ENCODE measurements around the gene FBF1. TPM values are rescaled to one million over a fixed set of nuclear protein-coding genes. Genes with fewer than 3 reads are reported as not detected.

FBF1 gene
- total RNA-seq, 1 experiment from 2014 or later, result 22.8 TPM

GRCh38 chr17:75877752-75878173 is 63.1 kb downstream of the FBF1 start:
- Histone ChIP-seq H3K9me2 (ENCODE audit: insufficient read depth) (no peaks in the 10 kb centered on the region), H4K20me1 (ENCODE audit: insufficient read depth) (no peaks in the 10 kb centered on the region), H3K4me1 (ENCODE audit: control insufficient read depth in 1 of 2, insufficient read depth in 2 of 2, low read length in 2 of 2) (peaks cover 44 to 62% of the 10 kb centered on the region in 2 experiments), H3K9ac (ENCODE audit: low read length) (peak overlapping the region; percentile 96), H3K4me3 (replicated peaks in 1 of 2; ENCODE audit: low read depth in 1 of 2, low read length in 2 of 2) (peak overlapping the region; percentile 69 to 81), H2AFZ (ENCODE audit: low read depth, low read length, poor library complexity, severe bottlenecking) (no peak overlapping the region), H3K36me3 (ENCODE audit: control insufficient read depth in 1 of 2, insufficient read depth in 2 of 2, low read length in 2 of 2) (peaks cover 0 to 4% of the 10 kb centered on the region in 2 experiments; a peak in 1 of 4 replicates), H3K9me3 (ENCODE audit: control insufficient read depth in 1 of 2, insufficient read depth in 1 of 2, low read depth in 1 of 2, low read length in 2 of 2) (no peaks in the 10 kb centered on the region), H3K79me2 (ENCODE audit: insufficient read depth, low read length) (peaks cover 27% of the 10 kb centered on the region), H3K4me2 (ENCODE audit: low read length) (peak overlapping the region; percentile 96), H3K27ac (ENCODE audit: low read depth, low read length) (peak overlapping the region; percentile 99), H3K27me3 (ENCODE audit: insufficient read depth, low read length) (no peaks in the 10 kb centered on the region)
- RAD21 ChIA-PET (ENCODE audit: low non-redundant PET in 1 of 2, low total read pairs in 2 of 2, uncharacterized antibody in 2 of 2, unreplicated experiment in 2 of 2), result interaction anchor here in 1 of 2 experiments (0.6 to 0.8 kb wide), 2 partner anchors 13 to 19 kb away, joined by 4 read pairs; partner anchors contain the start of gene TRIM65
- intact Hi-C loops (cut with micrococcal nuclease), result loop anchor here (1.0 to 5.0 kb wide), 2 partner anchors 22 to 100 kb away; partner anchors contain the start of gene WBP2
- CTCF ChIA-PET, result interaction anchor here (0.6 to 6.3 kb wide), 14 partner anchors 10 to 276 kb away, joined by 3 to 57 read pairs (median 4); partner anchors contain the start of genes CDK3, MRPL38, TRIM65 and WBP2
- DNase-seq (ENCODE audit: low read depth, low spot score) (no peak), ATAC-seq (peak; percentile 49)
- no TSS peak for BruUV-seq (replicated peaks)
- TF ChIP-seq, protein P1, sequence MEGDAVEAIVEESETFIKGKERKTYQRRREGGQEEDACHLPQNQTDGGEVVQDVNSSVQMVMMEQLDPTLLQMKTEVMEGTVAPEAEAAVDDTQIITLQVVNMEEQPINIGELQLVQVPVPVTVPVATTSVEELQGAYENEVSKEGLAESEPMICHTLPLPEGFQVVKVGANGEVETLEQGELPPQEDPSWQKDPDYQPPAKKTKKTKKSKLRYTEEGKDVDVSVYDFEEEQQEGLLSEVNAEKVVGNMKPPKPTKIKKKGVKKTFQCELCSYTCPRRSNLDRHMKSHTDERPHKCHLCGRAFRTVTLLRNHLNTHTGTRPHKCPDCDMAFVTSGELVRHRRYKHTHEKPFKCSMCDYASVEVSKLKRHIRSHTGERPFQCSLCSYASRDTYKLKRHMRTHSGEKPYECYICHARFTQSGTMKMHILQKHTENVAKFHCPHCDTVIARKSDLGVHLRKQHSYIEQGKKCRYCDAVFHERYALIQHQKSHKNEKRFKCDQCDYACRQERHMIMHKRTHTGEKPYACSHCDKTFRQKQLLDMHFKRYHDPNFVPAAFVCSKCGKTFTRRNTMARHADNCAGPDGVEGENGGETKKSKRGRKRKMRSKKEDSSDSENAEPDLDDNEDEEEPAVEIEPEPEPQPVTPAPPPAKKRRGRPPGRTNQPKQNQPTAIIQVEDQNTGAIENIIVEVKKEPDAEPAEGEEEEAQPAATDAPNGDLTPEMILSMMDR (IDR thresholded peaks at IDR 0.05 in 2 of 3, conservative IDR thresholded peaks at IDR 0.05 in 1 of 3; ENCODE audit: borderline replicate concordance in 1 of 3, insufficient read depth in 1 of 3, low read depth in 2 of 3, low read length in 2 of 3), result peak in 2 of 3 experiments; percentile 37 to 49; a peak in 3 of 6 replicates
- TF ChIP-seq CEBPB (IDR thresholded peaks at IDR 0.05; ENCODE audit: low read depth), result no peak
- TF ChIP-seq EGR1 (IDR thresholded peaks at IDR 0.05; ENCODE audit: low read depth), result no peak
- TF ChIP-seq SIN3A (IDR thresholded peaks at IDR 0.05; ENCODE audit: low read depth), result no peak
- TF ChIP-seq SRF (IDR thresholded peaks at IDR 0.05; ENCODE audit: low read depth), result no peak
- TF ChIP-seq SP1 (IDR thresholded peaks at IDR 0.05; ENCODE audit: low read depth), result no peak
- no peak for TF ChIP-seq ELF1 (IDR thresholded peaks at IDR 0.05; ENCODE audit: borderline replicate concordance, low read depth)
- no peak for TF ChIP-seq REST (IDR thresholded peaks at IDR 0.05; ENCODE audit: low read depth)
- TF ChIP-seq, protein P2, sequence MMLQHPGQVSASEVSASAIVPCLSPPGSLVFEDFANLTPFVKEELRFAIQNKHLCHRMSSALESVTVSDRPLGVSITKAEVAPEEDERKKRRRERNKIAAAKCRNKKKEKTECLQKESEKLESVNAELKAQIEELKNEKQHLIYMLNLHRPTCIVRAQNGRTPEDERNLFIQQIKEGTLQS (IDR thresholded peaks at IDR 0.05), result no peak
- no peak for TF ChIP-seq EZH2 (IDR thresholded peaks at IDR 0.05)
- TF ChIP-seq YY1 (IDR thresholded peaks at IDR 0.05; ENCODE audit: extremely low read depth, insufficient replicate concordance, low read depth, low read length), result peak; percentile 33
- TF ChIP-seq ZNF274 (IDR thresholded peaks at IDR 0.05; ENCODE audit: low read depth, low read length), result no peak
- TF ChIP-seq EZH2phosphoT487 (IDR thresholded peaks at IDR 0.05; ENCODE audit: borderline replicate concordance), result no peak
- TF ChIP-seq ZFX (IDR thresholded peaks at IDR 0.05), result peak; percentile 92; the same call in 1 of the 2 replicates
- no peak for TF ChIP-seq TCF7L2 (IDR thresholded peaks at IDR 0.05; ENCODE audit: borderline replicate concordance, extremely low read depth, insufficient read depth, insufficient read length)
- peak; percentile 13 for TF ChIP-seq POLR2A (IDR thresholded peaks at IDR 0.05; ENCODE audit: borderline replicate concordance, extremely low read depth, insufficient read depth, insufficient read length)
- TF ChIP-seq CBX3 (IDR thresholded peaks at IDR 0.05; ENCODE audit: low read depth), result no peak
- no peak for TF ChIP-seq RAD21 (IDR thresholded peaks at IDR 0.05; ENCODE audit: low read depth)
- POLR2A ChIA-PET, result interaction anchor here (0.7 to 3.4 kb wide), 14 partner anchors 9 to 102 kb away, joined by 3 to 24 read pairs (median 4); partner anchors contain the start of genes ACOX1, MRPL38, TEN1 and TRIM65

Data from HCT116 (cell line).